ENCODE data around the gene GLUD2.

GRCh38 chrX:121009764-121010163, 37.6 kb upstream of the GLUD2 start:
- TF ChIP-seq ZNF263 (CRISPR knock-in tag; IDR thresholded peaks at IDR 0.05; ENCODE audit: borderline replicate concordance) (no peak), NCOA2 (IDR thresholded peaks at IDR 0.05; ENCODE audit: partially characterized antibody in 2 of 2) (no peak), PCBP2 (IDR thresholded peaks at IDR 0.05; ENCODE audit: low read depth, low read length, poor library complexity, severe bottlenecking) (no peak)

Measured in K562 (cell line).